ENCODE data around the gene VCAN. TPM values are rescaled to one million over a fixed set of nuclear protein-coding genes. Genes with fewer than 3 reads are reported as not detected.

The VCAN gene
- total RNA-seq, 4 donors from 2014 or later = 21.2 to 44.1 (median 36.5) TPM

- TF ChIP-seq, protein P1, sequence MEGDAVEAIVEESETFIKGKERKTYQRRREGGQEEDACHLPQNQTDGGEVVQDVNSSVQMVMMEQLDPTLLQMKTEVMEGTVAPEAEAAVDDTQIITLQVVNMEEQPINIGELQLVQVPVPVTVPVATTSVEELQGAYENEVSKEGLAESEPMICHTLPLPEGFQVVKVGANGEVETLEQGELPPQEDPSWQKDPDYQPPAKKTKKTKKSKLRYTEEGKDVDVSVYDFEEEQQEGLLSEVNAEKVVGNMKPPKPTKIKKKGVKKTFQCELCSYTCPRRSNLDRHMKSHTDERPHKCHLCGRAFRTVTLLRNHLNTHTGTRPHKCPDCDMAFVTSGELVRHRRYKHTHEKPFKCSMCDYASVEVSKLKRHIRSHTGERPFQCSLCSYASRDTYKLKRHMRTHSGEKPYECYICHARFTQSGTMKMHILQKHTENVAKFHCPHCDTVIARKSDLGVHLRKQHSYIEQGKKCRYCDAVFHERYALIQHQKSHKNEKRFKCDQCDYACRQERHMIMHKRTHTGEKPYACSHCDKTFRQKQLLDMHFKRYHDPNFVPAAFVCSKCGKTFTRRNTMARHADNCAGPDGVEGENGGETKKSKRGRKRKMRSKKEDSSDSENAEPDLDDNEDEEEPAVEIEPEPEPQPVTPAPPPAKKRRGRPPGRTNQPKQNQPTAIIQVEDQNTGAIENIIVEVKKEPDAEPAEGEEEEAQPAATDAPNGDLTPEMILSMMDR (IDR thresholded peaks at IDR 0.05) = no peak
- no peak for TF ChIP-seq POLR2A (IDR thresholded peaks at IDR 0.05)
- WGBS, 2 donors = 66 to 73% methylated on average over 3 of the region's 3 CpGs
- DNase-seq (ENCODE audit: low spot score in 2 of 2) = no peak
- no peak overlapping the region for H3K4me3 ChIP-seq (ENCODE audit: low read depth, poor library complexity, severe bottlenecking)
- intact Hi-C loops (cut with DNase I; ENCODE audit: low total_unique reads) = no loop called here
Measured at GRCh38 chr5:83540783-83541182, 69.2 kb downstream of the VCAN start.

- no peak for TF ChIP-seq POLR2A (IDR thresholded peaks at IDR 0.05)
- TF ChIP-seq, protein P1 (IDR thresholded peaks at IDR 0.05) = no peak
- intact Hi-C loops (cut with DNase I; ENCODE audit: low total_unique reads) = no loop called here
- no peak for DNase-seq (ENCODE audit: low spot score in 2 of 2)
- no peak overlapping the region for H3K4me3 ChIP-seq (ENCODE audit: low read depth, poor library complexity, severe bottlenecking)
- 83 to 85% methylated on average over 1 of the region's 1 CpG for WGBS, 2 donors
Measured at GRCh38 chr5:83542839-83543238, 71.3 kb downstream of the VCAN start.

- intact Hi-C loops (cut with DNase I; ENCODE audit: low total_unique reads) = no loop called here
- H3K4me3 ChIP-seq (ENCODE audit: low read depth, poor library complexity, severe bottlenecking) = no peak overlapping the region
- no peak for DNase-seq (ENCODE audit: low spot score in 2 of 2)
- 66 to 70% methylated on average over 6 of the region's 6 CpGs for WGBS, 2 donors
- TF ChIP-seq, protein P1 (IDR thresholded peaks at IDR 0.05) = no peak
- TF ChIP-seq POLR2A (IDR thresholded peaks at IDR 0.05) = no peak
Measured at GRCh38 chr5:83543898-83544297, 72.4 kb downstream of the VCAN start.

DNA sequence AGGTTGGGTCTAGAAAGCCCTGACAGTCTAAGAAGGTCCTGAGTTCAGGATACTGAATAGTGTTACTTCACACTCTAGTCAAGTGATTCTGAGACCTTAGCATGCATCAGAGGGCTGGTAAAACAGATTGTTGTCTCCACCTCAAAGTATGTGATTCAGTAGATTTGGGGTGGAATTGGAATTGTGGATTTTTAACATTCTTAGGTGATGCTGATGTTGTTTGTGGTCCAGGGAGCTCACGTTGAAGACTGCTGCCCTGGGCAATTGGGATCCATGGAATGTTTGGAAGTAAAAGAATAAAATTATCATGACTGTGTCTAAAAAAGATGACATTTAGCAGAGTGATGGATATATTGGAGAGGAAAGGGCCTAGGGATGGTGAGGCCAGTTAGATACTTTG is 75.6 kb downstream of the VCAN start:
- H3K4me3 ChIP-seq (ENCODE audit: low read depth, poor library complexity, severe bottlenecking) = no peak overlapping the region
- WGBS, 2 donors = 56 to 77% methylated on average over 1 of the region's 1 CpG
- TF ChIP-seq, protein P1 (IDR thresholded peaks at IDR 0.05) = no peak
- TF ChIP-seq POLR2A (IDR thresholded peaks at IDR 0.05) = no peak
- no peak for DNase-seq (ENCODE audit: low spot score in 2 of 2)
- intact Hi-C loops (cut with DNase I; ENCODE audit: low total_unique reads) = no loop called here

GRCh38 chr5:83547889-83548288 is 76.3 kb downstream of the VCAN start:
- intact Hi-C loops (cut with DNase I; ENCODE audit: low total_unique reads) = no loop called here
- no peak for TF ChIP-seq POLR2A (IDR thresholded peaks at IDR 0.05)
- TF ChIP-seq, protein P1 (IDR thresholded peaks at IDR 0.05) = no peak

DNA sequence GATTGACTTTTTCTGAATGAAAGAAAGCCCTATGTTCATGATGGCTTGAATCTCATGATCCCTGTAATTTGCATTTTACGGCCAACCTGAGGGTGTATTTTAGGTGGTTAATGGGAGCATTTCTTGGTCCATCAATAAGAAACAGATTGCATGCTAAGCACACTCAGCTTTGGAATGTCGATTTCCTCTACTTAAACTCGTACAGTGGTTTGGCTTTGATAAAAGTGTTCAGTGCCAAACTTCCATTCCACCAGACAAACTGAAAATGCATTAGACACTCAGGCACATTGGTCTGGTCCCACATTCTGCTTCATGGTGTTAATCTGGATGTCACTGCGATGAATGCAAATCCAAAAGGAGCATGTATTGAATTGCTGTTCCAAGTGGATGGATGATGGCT is 77.0 kb downstream of the VCAN start:
- intact Hi-C loops (cut with DNase I; ENCODE audit: low total_unique reads) = no loop called here
- DNase-seq (ENCODE audit: low spot score in 2 of 2) = no peak
- H3K4me3 ChIP-seq (ENCODE audit: low read depth, poor library complexity, severe bottlenecking) = no peak overlapping the region
- 48 to 53% methylated on average over 4 of the region's 4 CpGs for WGBS, 2 donors
- no peak for TF ChIP-seq POLR2A (IDR thresholded peaks at IDR 0.05)
- TF ChIP-seq, protein P1 (IDR thresholded peaks at IDR 0.05) = no peak

More at GRCh38 chr5:83547889-83548288, 76.3 kb downstream of the VCAN start:
- H3K4me3 ChIP-seq (ENCODE audit: low read depth, poor library complexity, severe bottlenecking) = no peak overlapping the region
- DNase-seq (ENCODE audit: low spot score in 2 of 2) = no peak
- 87 to 100% methylated on average over 1 of the region's 1 CpG for WGBS, 2 donors
